ENCODE results near the gene ADAMTSL3. TPM values are rescaled to one million over a fixed set of nuclear protein-coding genes. Genes with fewer than 3 reads are reported as not detected.
A peak's percentile ranks its signal among the peaks of the same experiment; 100 is the strongest.

The ADAMTSL3 gene
- total and polyA plus RNA-seq, 7 donors, result 0.60 to 40.7 (median 32.6) TPM; not detected in 1

- H3K36me3 ChIP-seq, result no peaks in the 10 kb centered on the region
- 88% methylated on average over 4 of the region's 4 CpGs for WGBS, 2 donors
- no peak overlapping the region for H3K4me3 ChIP-seq
- H3K27ac ChIP-seq, result no peak overlapping the region
- intact Hi-C loops (cut with DNase I), result no loop called here
- TF ChIP-seq POLR2AphosphoS5 (IDR thresholded peaks at IDR 0.05) (no peak), CTCF (IDR thresholded peaks at IDR 0.05) (no peak), POLR2A (IDR thresholded peaks at IDR 0.05) (no peak), EP300 (IDR thresholded peaks at IDR 0.05) (no peak)
- DNase-seq, result no peak
- no peaks in the 10 kb centered on the region for H3K27me3 ChIP-seq
- peaks cover 0 to 44% (median 30%) of the 10 kb centered on the region in 4 donors for H3K4me1 ChIP-seq
- H3K9me3 ChIP-seq, result no peaks in the 10 kb centered on the region
Observed at GRCh38 chr15:83767741-83768140, 113.8 kb downstream of the ADAMTSL3 start.

GRCh38 chr15:83769411-83769999 lies 115.6 kb downstream of the ADAMTSL3 start:
- Histone ChIP-seq H3K9me3 (no peaks in the 10 kb centered on the region), H3K27me3 (no peaks in the 10 kb centered on the region), H3K27ac (peak overlapping the region in 2 of 4 donors; percentile 5 to 9), H3K4me1 (peaks cover 0 to 38% (median 21%) of the 10 kb centered on the region in 4 donors), H3K4me3 (no peak overlapping the region), H3K36me3 (no peaks in the 10 kb centered on the region)
- TF ChIP-seq CTCF (IDR thresholded peaks at IDR 0.05), result no peak
- TF ChIP-seq POLR2AphosphoS5 (IDR thresholded peaks at IDR 0.05), result peak in 1 of 4 donors; percentile 8
- TF ChIP-seq EP300 (IDR thresholded peaks at IDR 0.05), result no peak
- TF ChIP-seq POLR2A (IDR thresholded peaks at IDR 0.05), result no peak
- DNase-seq, result no peak
- 62 to 77% methylated on average over 1 of the region's 1 CpG for WGBS, 2 donors
- intact Hi-C loops (cut with DNase I), result no loop called here

- WGBS, 2 donors, result 24 to 26% methylated on average over 3 of the region's 3 CpGs
- Histone ChIP-seq H3K9me3 (no peaks in the 10 kb centered on the region), H3K4me1 (peaks cover 0 to 9% (median 0%) of the 10 kb centered on the region in 4 donors), H3K4me3 (no peak overlapping the region), H3K27me3 (no peaks in the 10 kb centered on the region), H3K36me3 (peaks cover 0 to 6% (median 3%) of the 10 kb centered on the region in 4 donors), H3K27ac (no peak overlapping the region)
- TF ChIP-seq EP300 (IDR thresholded peaks at IDR 0.05), result no peak
- TF ChIP-seq POLR2AphosphoS5 (IDR thresholded peaks at IDR 0.05), result no peak
- TF ChIP-seq POLR2A (IDR thresholded peaks at IDR 0.05), result no peak
- no peak for TF ChIP-seq CTCF (IDR thresholded peaks at IDR 0.05)
- DNase-seq, result no peak
- intact Hi-C loops (cut with DNase I), result no loop called here
Observed at GRCh38 chr15:83775738-83776137, 121.8 kb downstream of the ADAMTSL3 start.

- TF ChIP-seq EP300 (IDR thresholded peaks at IDR 0.05) (no peak), POLR2A (IDR thresholded peaks at IDR 0.05) (no peak), CTCF (IDR thresholded peaks at IDR 0.05) (no peak), POLR2AphosphoS5 (IDR thresholded peaks at IDR 0.05) (no peak)
- Histone ChIP-seq H3K9me3 (no peaks in the 10 kb centered on the region), H3K27ac (no peak overlapping the region), H3K4me1 (peaks cover 0 to 9% (median 0%) of the 10 kb centered on the region in 4 donors), H3K27me3 (no peaks in the 10 kb centered on the region), H3K4me3 (no peak overlapping the region), H3K36me3 (peaks cover 0 to 6% (median 3%) of the 10 kb centered on the region in 4 donors)
- no peak for DNase-seq
- 88 to 91% methylated on average over 4 of the region's 4 CpGs for WGBS, 2 donors
- intact Hi-C loops (cut with DNase I), result no loop called here
Observed at GRCh38 chr15:83776986-83777385, 123.1 kb downstream of the ADAMTSL3 start.

- no peak for TF ChIP-seq POLR2A (IDR thresholded peaks at IDR 0.05)
- TF ChIP-seq POLR2AphosphoS5 (IDR thresholded peaks at IDR 0.05), result no peak
- no peak for TF ChIP-seq EP300 (IDR thresholded peaks at IDR 0.05)
- TF ChIP-seq CTCF (IDR thresholded peaks at IDR 0.05), result no peak
- intact Hi-C loops (cut with DNase I), result no loop called here
- Histone ChIP-seq H3K9me3 (peaks cover 0 to 3% (median 1%) of the 10 kb centered on the region in 4 donors), H3K27me3 (no peaks in the 10 kb centered on the region), H3K36me3 (no peaks in the 10 kb centered on the region), H3K4me3 (no peak overlapping the region), H3K4me1 (no peaks in the 10 kb centered on the region), H3K27ac (no peak overlapping the region)
- WGBS, 2 donors, result 94 to 98% methylated on average over 1 of the region's 1 CpG
- DNase-seq, result no peak
Observed at GRCh38 chr15:83783227-83783626, 129.3 kb downstream of the ADAMTSL3 start.

Measured in sigmoid colon (tissue), 7 donors.